Effector memory CD4-positive, alpha-beta T cell (primary cell): ENCODE results near the gene GUK1.

ENCODE experiments used
- DNase-seq, 3 donors: peaks; one replicate each; pipeline ENCODE4 v3.0.0-alpha.2; 2020
- H3K27ac ChIP-seq: 2 replicates; pipeline ENCODE4 v1.7.0; 2013; ENCODE audit warnings: mild to moderate bottlenecking, low read length, moderate library complexity; ENCODE audit not compliant: insufficient read depth, poor library complexity, severe bottlenecking
- H3K27me3 ChIP-seq: replicated peaks from 2 replicates; pipeline ENCODE4 v1.7.0; 2013; ENCODE audit warnings: mild to moderate bottlenecking, low read length; ENCODE audit not compliant: insufficient read depth, control insufficient read depth, poor library complexity, severe bottlenecking
- H3K36me3 ChIP-seq: 2 replicates; pipeline ENCODE4 v1.7.0; 2013; ENCODE audit warnings: mild to moderate bottlenecking, low read length, moderate library complexity; ENCODE audit not compliant: control insufficient read depth, insufficient read depth
- H3K4me1 ChIP-seq: 2 replicates; pipeline ENCODE4 v1.7.0; 2013; ENCODE audit warnings: low read length, mild to moderate bottlenecking; ENCODE audit not compliant: control insufficient read depth, insufficient read depth, poor library complexity, severe bottlenecking
- H3K4me3 ChIP-seq: 2 replicates; pipeline ENCODE4 v1.7.0; 2013; ENCODE audit warnings: low read length, low read depth, mild to moderate bottlenecking; ENCODE audit not compliant: insufficient read depth, poor library complexity, severe bottlenecking
- H3K9me3 ChIP-seq: 2 replicates; pipeline ENCODE4 v1.7.0; 2013; ENCODE audit warnings: mild to moderate bottlenecking, low read length, moderate library complexity; ENCODE audit not compliant: control insufficient read depth

GUK1 gene

GRCh38 chr1:228149406-228150119 lies 9.5 kb downstream of the GUK1 start, which contains the start of gene GJC2:
GJC2 (plus strand) TSS chr1:228149930; CDS start chr1:228157759, 7,829 bp downstream.
- Histone ChIP-seq H3K36me3 (peaks cover 45% of the 10 kb centered on the region), H3K4me1 (no peaks in the 10 kb centered on the region), H3K27ac (no peak within 1 kb of the TSS), H3K9me3 (no peaks in the 10 kb centered on the region), H3K4me3 (no peak within 1 kb of the TSS), H3K27me3 (no peaks in the 10 kb centered on the region)
- no peak for DNase-seq

- peaks cover 45% of the 10 kb centered on the region for H3K36me3 ChIP-seq
- no peaks in the 10 kb centered on the region for H3K4me1 ChIP-seq
- H3K9me3 ChIP-seq = no peaks in the 10 kb centered on the region
- DNase-seq = no peak
- no peak overlapping the region for H3K4me3 ChIP-seq
- H3K27ac ChIP-seq = no peak overlapping the region
- no peaks in the 10 kb centered on the region for H3K27me3 ChIP-seq
These were observed 10.0 kb downstream of the GUK1 start for GRCh38 chr1:228150120-228150460.

GRCh38 chr1:228150461-228151179 lies 10.5 kb downstream of the GUK1 start:
- Histone ChIP-seq H3K4me3 (no peak overlapping the region), H3K4me1 (no peaks in the 10 kb centered on the region), H3K27me3 (no peaks in the 10 kb centered on the region), H3K36me3 (peaks cover 43% of the 10 kb centered on the region), H3K9me3 (no peaks in the 10 kb centered on the region), H3K27ac (no peak overlapping the region)
- DNase-seq = no peak

GRCh38 chr1:228151180-228151925 lies 11.3 kb downstream of the GUK1 start:
- H3K27ac ChIP-seq = no peak overlapping the region
- DNase-seq = no peak

GRCh38 chr1:228152097-228152917 lies 12.2 kb downstream of the GUK1 start:
- Histone ChIP-seq H3K4me1 (peaks cover 4% of the 10 kb centered on the region), H3K36me3 (peaks cover 26% of the 10 kb centered on the region), H3K4me3 (no peak overlapping the region), H3K9me3 (no peaks in the 10 kb centered on the region), H3K27me3 (no peaks in the 10 kb centered on the region), H3K27ac (no peak overlapping the region)
- no peak for DNase-seq

More at GRCh38 chr1:228151180-228151925, 11.3 kb downstream of the GUK1 start:
- Histone ChIP-seq H3K36me3 (peaks cover 35% of the 10 kb centered on the region), H3K4me3 (no peak overlapping the region), H3K27me3 (no peaks in the 10 kb centered on the region), H3K9me3 (no peaks in the 10 kb centered on the region), H3K4me1 (no peaks in the 10 kb centered on the region)

- Histone ChIP-seq H3K27me3 (no peaks in the 10 kb centered on the region), H3K4me3 (no peak overlapping the region), H3K27ac (no peak overlapping the region), H3K4me1 (peaks cover 4% of the 10 kb centered on the region), H3K36me3 (peaks cover 20% of the 10 kb centered on the region), H3K9me3 (no peaks in the 10 kb centered on the region)
- no peak for DNase-seq
These were observed 12.8 kb downstream of the GUK1 start for GRCh38 chr1:228152918-228153258.

- peaks cover 4% of the 10 kb centered on the region for H3K4me1 ChIP-seq
- H3K9me3 ChIP-seq = no peaks in the 10 kb centered on the region
- H3K27ac ChIP-seq = no peak overlapping the region
- H3K4me3 ChIP-seq = no peak overlapping the region
- no peaks in the 10 kb centered on the region for H3K27me3 ChIP-seq
- no peak for DNase-seq
- H3K36me3 ChIP-seq = peaks cover 8% of the 10 kb centered on the region
These were observed 14.1 kb downstream of the GUK1 start for GRCh38 chr1:228154021-228154669.

- H3K27ac ChIP-seq = no peak overlapping the region
- no peak overlapping the region for H3K4me3 ChIP-seq
- DNase-seq = no peak
These were observed 14.8 kb downstream of the GUK1 start for GRCh38 chr1:228154670-228155571.

More at GRCh38 chr1:228154670-228155571, 14.8 kb downstream of the GUK1 start:
- Histone ChIP-seq H3K4me1 (peaks cover 4% of the 10 kb centered on the region), H3K36me3 (peaks cover under 1% of the 10 kb centered on the region), H3K9me3 (no peaks in the 10 kb centered on the region), H3K27me3 (no peaks in the 10 kb centered on the region)
